ENCODE data around the gene UBE2G1.

DNA sequence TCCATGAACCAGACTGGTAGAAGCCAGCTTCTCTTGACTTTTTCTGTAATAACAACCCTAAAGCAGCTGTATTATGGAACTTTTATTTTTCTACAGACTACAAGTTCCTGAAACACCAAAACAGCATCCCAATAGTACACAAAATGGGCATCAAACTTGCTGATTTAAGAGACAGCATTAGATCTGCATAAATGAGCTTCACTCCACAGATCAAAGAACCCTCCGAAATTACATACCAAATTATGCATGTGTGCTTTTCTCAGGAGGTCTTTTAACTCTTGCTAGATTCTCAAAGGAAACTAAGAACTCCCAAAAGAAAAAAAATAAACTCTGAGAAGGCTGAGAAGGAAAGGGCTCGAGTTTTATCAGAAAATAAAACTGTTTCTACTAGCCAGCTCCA is 12.3 kb downstream of the UBE2G1 start:
- TF ChIP-seq POLR2A (IDR thresholded peaks at IDR 0.05) = no peak
- TF ChIP-seq, protein P1, sequence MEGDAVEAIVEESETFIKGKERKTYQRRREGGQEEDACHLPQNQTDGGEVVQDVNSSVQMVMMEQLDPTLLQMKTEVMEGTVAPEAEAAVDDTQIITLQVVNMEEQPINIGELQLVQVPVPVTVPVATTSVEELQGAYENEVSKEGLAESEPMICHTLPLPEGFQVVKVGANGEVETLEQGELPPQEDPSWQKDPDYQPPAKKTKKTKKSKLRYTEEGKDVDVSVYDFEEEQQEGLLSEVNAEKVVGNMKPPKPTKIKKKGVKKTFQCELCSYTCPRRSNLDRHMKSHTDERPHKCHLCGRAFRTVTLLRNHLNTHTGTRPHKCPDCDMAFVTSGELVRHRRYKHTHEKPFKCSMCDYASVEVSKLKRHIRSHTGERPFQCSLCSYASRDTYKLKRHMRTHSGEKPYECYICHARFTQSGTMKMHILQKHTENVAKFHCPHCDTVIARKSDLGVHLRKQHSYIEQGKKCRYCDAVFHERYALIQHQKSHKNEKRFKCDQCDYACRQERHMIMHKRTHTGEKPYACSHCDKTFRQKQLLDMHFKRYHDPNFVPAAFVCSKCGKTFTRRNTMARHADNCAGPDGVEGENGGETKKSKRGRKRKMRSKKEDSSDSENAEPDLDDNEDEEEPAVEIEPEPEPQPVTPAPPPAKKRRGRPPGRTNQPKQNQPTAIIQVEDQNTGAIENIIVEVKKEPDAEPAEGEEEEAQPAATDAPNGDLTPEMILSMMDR (IDR thresholded peaks at IDR 0.05) = no peak
- TF ChIP-seq POLR2AphosphoS5 (IDR thresholded peaks at IDR 0.05) = no peak

All from prostate gland (tissue), 2 donors.